HepG2 (cell line): ENCODE data around the gene MID1. TPM values are rescaled to one million over a fixed set of nuclear protein-coding genes. Genes with fewer than 3 reads are reported as not detected.

Source experiments
- ATAC-seq: fragments of 200-7000 bp; cut with Tn5 transposase; 3 replicates; pipeline ENCODE4 v1.9.1; 2020; ENCODE audit warnings: mild to moderate bottlenecking, moderate library complexity
- BruUV-seq: library from RNA; stranded (reverse); fragments of 400-500 nt; replicated peaks from 2 replicates; lab custom pipeline; 2021; lab: Mats Ljungman, UMichigan
- CTCF ChIA-PET: fragments of 300-600 bp; formaldehyde crosslinking; extraction: SDS; loops from one replicate; lab custom pipeline; 2021; ENCODE audit warnings: low total read pairs, inconsistent platforms, low intra/inter-chr PET ratio; lab: Yijun Ruan, JAX
- POLR2A ChIA-PET: fragments of 350-600 bp; sonication (Branson Sonifier 250); formaldehyde crosslinking; loops from one replicate; lab custom pipeline; 2020; ENCODE audit warnings: antibody characterized with exemption, inconsistent platforms; lab: Yijun Ruan, JAX
- DNase-seq: peaks from one replicate; pipeline ENCODE4 v3.0.0-alpha.2; 2015; ENCODE audit warnings: low spot score
- FAIRE-seq: peaks from 3 replicates; lab custom pipeline; 2011; peaks lifted over from hg19 to GRCh38; lab: Jason Lieb, UNC
- H2AFZ ChIP-seq: one replicate; pipeline ENCODE4 v1.6.1; 2011; ENCODE audit warnings: low read length, inconsistent platforms
- H3K27ac ChIP-seq: fragments of 300-600 bp; 3 replicates; pipeline ENCODE4 v1.8.0; 2011; ENCODE audit warnings: mixed run types, mild to moderate bottlenecking, mixed read lengths, low read length, inconsistent platforms; ENCODE audit not compliant: insufficient read depth; ENCODE audit errors: extremely low read length
- H3K27me3 ChIP-seq, 2 experiments: fragments of 200-600 bp in 1 of 2; 2 replicates in 1 of 2; 3 replicates in 1 of 2; pipeline versions ENCODE4 v1.6.0 to v1.8.0; 2011; ENCODE audit warnings: low read length in 2 of 2, mild to moderate bottlenecking in 2 of 2, moderate library complexity in 2 of 2, inconsistent platforms in 1 of 2; ENCODE audit not compliant: insufficient read depth in 2 of 2, control insufficient read depth in 1 of 2
- H3K36me3 ChIP-seq, 2 experiments: fragments of 200-600 bp in 1 of 2; replicated peaks in 1 of 2; 2 replicates in 1 of 2; 3 replicates in 1 of 2; pipeline versions ENCODE4 v1.5.1 to v1.8.0; 2011; ENCODE audit warnings: low read length in 2 of 2, inconsistent platforms in 1 of 2; ENCODE audit not compliant: insufficient read depth in 2 of 2, control insufficient read depth in 1 of 2
- H3K4me1 ChIP-seq: 2 replicates; pipeline ENCODE4 v1.5.1; 2012; ENCODE audit warnings: low read length, inconsistent platforms; ENCODE audit not compliant: insufficient read depth
- H3K4me2 ChIP-seq: 2 replicates; pipeline ENCODE4 v1.6.0; 2011; ENCODE audit warnings: low read depth, low read length, inconsistent platforms
- H3K4me3 ChIP-seq, 3 experiments: fragments of 200-600 bp in 1 of 3; sonication (generic), shearing (Covaris generic) in 1 of 3; replicated peaks in 1 of 3; 2 replicates each; pipeline ENCODE4 v1.5.1; 2011 to 2016; ENCODE audit warnings: low read length in 3 of 3, inconsistent platforms in 2 of 3, low read depth in 2 of 3, mild to moderate bottlenecking in 2 of 3, control low read depth in 1 of 3, mixed read lengths in 1 of 3; ENCODE audit not compliant: insufficient read depth in 1 of 3
- H3K79me2 ChIP-seq: one replicate; pipeline ENCODE4 v1.6.1; 2011; ENCODE audit warnings: low read length, inconsistent platforms; ENCODE audit not compliant: insufficient read depth
- H3K9ac ChIP-seq: 2 replicates; pipeline ENCODE4 v1.6.0; 2011; ENCODE audit warnings: mild to moderate bottlenecking, low read depth, low read length, inconsistent platforms; ENCODE audit not compliant: insufficient read depth
- H3K9me3 ChIP-seq: 2 replicates; pipeline ENCODE4 v1.5.1; 2012; ENCODE audit warnings: mild to moderate bottlenecking, low read length
- H4K20me1 ChIP-seq: 2 replicates; pipeline ENCODE4 v1.6.0; 2011; ENCODE audit warnings: inconsistent platforms, mild to moderate bottlenecking, low read length, moderate library complexity; ENCODE audit not compliant: insufficient read depth
- ADNP ChIP-seq: sonication (generic); formaldehyde crosslinking; IDR thresholded peaks from 2 replicates; pipeline ENCODE4 v1.4.0; 2020; ENCODE audit warnings: missing genetic modification reagents
- ARNT ChIP-seq: fragments of 450-650 bp; IDR thresholded peaks from 2 replicates; pipeline ENCODE4 v1.6.1; 2017
- CAMTA2 ChIP-seq: sonication (generic); formaldehyde crosslinking; IDR thresholded peaks from 2 replicates; pipeline ENCODE4 v1.4.0; 2020; ENCODE audit warnings: mild to moderate bottlenecking, missing genetic modification reagents, borderline replicate concordance
- CEBPG ChIP-seq: IDR thresholded peaks from 2 replicates; pipeline ENCODE4 v1.6.1; 2016
- DNMT1 ChIP-seq: sonication (generic); formaldehyde crosslinking; IDR thresholded peaks from 2 replicates; pipeline ENCODE4 v1.5.1; 2020; ENCODE audit warnings: mild to moderate bottlenecking, missing genetic modification reagents
- HMG20B ChIP-seq: conservative IDR thresholded peaks from 2 replicates; pipeline ENCODE4 v1.6.1; 2016; ENCODE audit warnings: missing genetic modification reagents, missing compliant biosample characterization
- MAFK ChIP-seq, 2 experiments: IDR thresholded peaks in 1 of 2; conservative IDR thresholded peaks in 1 of 2; 2 replicates each; pipeline ENCODE4 v1.6.1; 2011; ENCODE audit warnings: improper control_type of control experiment in 2 of 2, low read length in 2 of 2
- SMAD3 ChIP-seq: sonication (generic); formaldehyde crosslinking; IDR thresholded peaks from 2 replicates; pipeline ENCODE4 v1.4.0; 2020; ENCODE audit warnings: missing genetic modification reagents
- SNAPC2 ChIP-seq: sonication (generic); formaldehyde crosslinking; IDR thresholded peaks from 2 replicates; pipeline ENCODE4 v1.8.1; 2022; ENCODE audit warnings: mild to moderate bottlenecking, missing genetic modification reagents
- SP1 ChIP-seq, 2 experiments: fragments of 450-650 bp in 1 of 2; sonication (generic) in 1 of 2; formaldehyde crosslinking in 1 of 2; IDR thresholded peaks; 2 replicates each; pipeline versions ENCODE4 v1.4.0 to v1.6.1; 2016 to 2020; ENCODE audit warnings: missing genetic modification reagents in 1 of 2
- TEF ChIP-seq: sonication (generic); formaldehyde crosslinking; IDR thresholded peaks from 2 replicates; pipeline ENCODE4 v1.5.0; 2020; ENCODE audit warnings: missing genetic modification reagents
- U2AF2 ChIP-seq: fragments of 200-400 bp; formaldehyde crosslinking; IDR thresholded peaks from 2 replicates; pipeline ENCODE4 v1.6.1; 2017; ENCODE audit warnings: low read depth, mild to moderate bottlenecking, low read length
- ZBTB49 ChIP-seq: sonication (generic); formaldehyde crosslinking; IDR thresholded peaks from 2 replicates; pipeline ENCODE4 v1.4.0; 2020; ENCODE audit warnings: missing genetic modification reagents, borderline replicate concordance
- ZNF24 ChIP-seq: fragments of 450-650 bp; IDR thresholded peaks from 2 replicates; pipeline ENCODE4 v1.6.1; 2017; ENCODE audit warnings: antibody characterized with exemption, mild to moderate bottlenecking
- ZNF441 ChIP-seq: sonication (generic); formaldehyde crosslinking; IDR thresholded peaks from 2 replicates; pipeline ENCODE4 v1.7.0; 2021; ENCODE audit warnings: missing genetic modification reagents, borderline replicate concordance
- ZNF552 ChIP-seq: sonication (generic); formaldehyde crosslinking; IDR thresholded peaks from 2 replicates; pipeline ENCODE4 v1.9.0; 2022; ENCODE audit warnings: missing genetic modification reagents, mild to moderate bottlenecking, borderline replicate concordance
- ZNF567 ChIP-seq: sonication (generic); formaldehyde crosslinking; IDR thresholded peaks from 2 replicates; pipeline ENCODE4 v1.8.1; 2023; ENCODE audit warnings: mild to moderate bottlenecking, missing genetic modification reagents, borderline replicate concordance
- ZNF660 ChIP-seq: sonication (generic); formaldehyde crosslinking; IDR thresholded peaks from 2 replicates; pipeline ENCODE4 v1.5.1; 2020; ENCODE audit warnings: mild to moderate bottlenecking, low read depth, missing genetic modification reagents, borderline replicate concordance
- ZNF713 ChIP-seq: sonication (generic); formaldehyde crosslinking; IDR thresholded peaks from 2 replicates; pipeline ENCODE4 v1.4.0; 2020; ENCODE audit warnings: mild to moderate bottlenecking, missing genetic modification reagents
- ZUFSP ChIP-seq: sonication (generic); formaldehyde crosslinking; IDR thresholded peaks from 2 replicates; pipeline ENCODE4 v1.9.0; 2021; ENCODE audit warnings: missing genetic modification reagents, mild to moderate bottlenecking, borderline replicate concordance
- WGBS: methylation state at CpG from one replicate; pipeline ENCODE4 v1.1.6; 2017; ENCODE audit warnings: low lambda C conversion rate; 5-methylcytosine and 5-hydroxymethylcytosine counted together
- in situ Hi-C: cut with HindIII; loops from 2 replicates; pipeline ENCODE4 v1.10.0; 2017; ENCODE audit warnings: low pct_unique_long_range_greater_than_20kb; ENCODE audit not compliant: extremely low pct_ligation_motif_present
- intact Hi-C: fragments of 100-400 bp; cut with micrococcal nuclease; formaldehyde crosslinking; loops from one replicate; pipeline ENCODE4 v1.10.0; 2022; ENCODE audit not compliant: unreplicated experiment
- polyA plus RNA-seq, 8 experiments: library from polyadenylated mRNA; depleted of rRNA in 3 of 8; stranded (reverse) in 7 of 8; unstranded in 1 of 8; fragments of >200 nt; fragmentation: Illumina TruSeq in 4 of 8; extraction: Trizol in 4 of 8; gene quantifications; 2 replicates each; pipeline versions ENCODE4 v1.2.1 to v1.2.3, GENCODE V29; 2011 to 2016; ENCODE audit warnings: low read depth in 4 of 8, missing spikeins in 1 of 8, mixed read lengths in 1 of 8; ENCODE audit not compliant: insufficient read depth in 1 of 8
- total RNA-seq, 5 experiments: library from RNA; depleted of rRNA; stranded (reverse); fragments of >200 nt; fragmentation: Illumina TruSeq; extraction: Trizol; gene quantifications; 2 replicates each; pipeline ENCODE4 v1.2.3, GENCODE V29; 2016; ENCODE audit warnings: low read depth in 1 of 5

Gene MID1
- total and polyA plus RNA-seq, 2 of the 13 experiments (the other 11 are each of a cell fraction or from before 2014, with no cell fraction given) = 0.86 to 1.1 TPM

GRCh38 chrX:10631416-10632145, 11.2 kb upstream of the MID1 start (continued):
- no peak for TF ChIP-seq ZBTB49 (CRISPR knock-in tag)
- no peak for TF ChIP-seq U2AF2
- no peak for TF ChIP-seq DNMT1 (CRISPR knock-in tag)

GRCh38 chrX:10630320-10630719, 9.9 kb upstream of the MID1 start:
- Histone ChIP-seq H3K4me1 (no peaks in the 10 kb centered on the region), H3K27ac (no peak overlapping the region), H3K4me2 (no peak overlapping the region)

More at GRCh38 chrX:10630320-10630719, 9.9 kb upstream of the MID1 start:
- Histone ChIP-seq H3K27me3 (no peaks in the 10 kb centered on the region), H3K36me3 (no peaks in the 10 kb centered on the region), H3K79me2 (no peaks in the 10 kb centered on the region), H3K4me3 (no peak overlapping the region), H2AFZ (no peak overlapping the region), H3K9me3 (no peaks in the 10 kb centered on the region), H3K9ac (no peak overlapping the region), H4K20me1 (no peaks in the 10 kb centered on the region)
- intact Hi-C loops = no loop called here
- no peak for FAIRE-seq
- in situ Hi-C loops = no loop called here
- WGBS = no CpG with 5 or more reads among the region's 4 CpGs
- POLR2A ChIA-PET = no interaction called here
- no peak for TF ChIP-seq ZNF441 (CRISPR knock-in tag)
- TF ChIP-seq HMG20B (CRISPR knock-in tag) = no peak
- no peak for TF ChIP-seq MAFK (conservative IDR thresholded peaks at IDR 0.05 in 1 of 2, IDR thresholded peaks at IDR 0.05 in 1 of 2; ENCODE audit: low read length in 2 of 2)
- no peak for TF ChIP-seq ZNF24
- TF ChIP-seq ZNF567 (CRISPR knock-in tag) = no peak
- no peak for TF ChIP-seq ARNT
- TF ChIP-seq SMAD3 (CRISPR knock-in tag) = no peak
- TF ChIP-seq SP1 (IDR thresholded peaks at IDR 0.05) = no peak
- TF ChIP-seq SP1 (CRISPR knock-in tag; IDR thresholded peaks at IDR 0.05) = no peak
- no peak for TF ChIP-seq ZNF713 (CRISPR knock-in tag)
- TF ChIP-seq ADNP (CRISPR knock-in tag) = no peak
- no peak for TF ChIP-seq TEF (CRISPR knock-in tag)
- no peak for TF ChIP-seq CEBPG (CRISPR knock-in tag)
- no peak for TF ChIP-seq CAMTA2 (CRISPR knock-in tag)
- no peak for TF ChIP-seq SNAPC2 (CRISPR knock-in tag)
- no peak for TF ChIP-seq ZNF552 (CRISPR knock-in tag)
- no peak for TF ChIP-seq ZNF660 (CRISPR knock-in tag)
- TF ChIP-seq ZUFSP (CRISPR knock-in tag) = no peak
- BruUV-seq = no TSS peak
- no peak for DNase-seq
- CTCF ChIA-PET = no interaction called here
- ATAC-seq = no peak
